ENCODE measurements around the gene CXCL5. TPM values are rescaled to one million over a fixed set of nuclear protein-coding genes. Genes with fewer than 3 reads are reported as not detected.

Gene CXCL5
- total and polyA plus RNA-seq, 2 experiments from 2014 or later = 7.5 to 7.6 TPM

DNA sequence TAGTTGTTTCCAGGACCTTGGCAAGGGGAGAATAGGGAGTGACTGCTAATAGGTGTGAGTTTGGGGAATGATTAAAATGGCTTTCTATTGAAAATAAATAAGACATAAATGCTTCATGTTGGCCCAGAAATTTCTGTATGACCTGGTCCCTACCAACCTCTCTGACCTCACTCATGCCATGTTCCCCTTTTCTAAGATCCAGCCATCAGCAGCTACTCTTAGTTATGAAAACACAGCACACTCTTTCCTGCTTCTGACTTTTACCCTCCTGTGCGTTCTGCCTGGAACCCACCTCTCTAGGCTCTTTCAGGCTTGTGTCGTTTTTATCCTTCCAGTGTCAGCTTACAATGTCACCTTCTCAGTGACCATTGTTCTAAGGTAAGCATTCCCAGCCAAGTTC lies 14.8 kb upstream of the CXCL5 start (continued):
- TF ChIP-seq, protein P1, sequence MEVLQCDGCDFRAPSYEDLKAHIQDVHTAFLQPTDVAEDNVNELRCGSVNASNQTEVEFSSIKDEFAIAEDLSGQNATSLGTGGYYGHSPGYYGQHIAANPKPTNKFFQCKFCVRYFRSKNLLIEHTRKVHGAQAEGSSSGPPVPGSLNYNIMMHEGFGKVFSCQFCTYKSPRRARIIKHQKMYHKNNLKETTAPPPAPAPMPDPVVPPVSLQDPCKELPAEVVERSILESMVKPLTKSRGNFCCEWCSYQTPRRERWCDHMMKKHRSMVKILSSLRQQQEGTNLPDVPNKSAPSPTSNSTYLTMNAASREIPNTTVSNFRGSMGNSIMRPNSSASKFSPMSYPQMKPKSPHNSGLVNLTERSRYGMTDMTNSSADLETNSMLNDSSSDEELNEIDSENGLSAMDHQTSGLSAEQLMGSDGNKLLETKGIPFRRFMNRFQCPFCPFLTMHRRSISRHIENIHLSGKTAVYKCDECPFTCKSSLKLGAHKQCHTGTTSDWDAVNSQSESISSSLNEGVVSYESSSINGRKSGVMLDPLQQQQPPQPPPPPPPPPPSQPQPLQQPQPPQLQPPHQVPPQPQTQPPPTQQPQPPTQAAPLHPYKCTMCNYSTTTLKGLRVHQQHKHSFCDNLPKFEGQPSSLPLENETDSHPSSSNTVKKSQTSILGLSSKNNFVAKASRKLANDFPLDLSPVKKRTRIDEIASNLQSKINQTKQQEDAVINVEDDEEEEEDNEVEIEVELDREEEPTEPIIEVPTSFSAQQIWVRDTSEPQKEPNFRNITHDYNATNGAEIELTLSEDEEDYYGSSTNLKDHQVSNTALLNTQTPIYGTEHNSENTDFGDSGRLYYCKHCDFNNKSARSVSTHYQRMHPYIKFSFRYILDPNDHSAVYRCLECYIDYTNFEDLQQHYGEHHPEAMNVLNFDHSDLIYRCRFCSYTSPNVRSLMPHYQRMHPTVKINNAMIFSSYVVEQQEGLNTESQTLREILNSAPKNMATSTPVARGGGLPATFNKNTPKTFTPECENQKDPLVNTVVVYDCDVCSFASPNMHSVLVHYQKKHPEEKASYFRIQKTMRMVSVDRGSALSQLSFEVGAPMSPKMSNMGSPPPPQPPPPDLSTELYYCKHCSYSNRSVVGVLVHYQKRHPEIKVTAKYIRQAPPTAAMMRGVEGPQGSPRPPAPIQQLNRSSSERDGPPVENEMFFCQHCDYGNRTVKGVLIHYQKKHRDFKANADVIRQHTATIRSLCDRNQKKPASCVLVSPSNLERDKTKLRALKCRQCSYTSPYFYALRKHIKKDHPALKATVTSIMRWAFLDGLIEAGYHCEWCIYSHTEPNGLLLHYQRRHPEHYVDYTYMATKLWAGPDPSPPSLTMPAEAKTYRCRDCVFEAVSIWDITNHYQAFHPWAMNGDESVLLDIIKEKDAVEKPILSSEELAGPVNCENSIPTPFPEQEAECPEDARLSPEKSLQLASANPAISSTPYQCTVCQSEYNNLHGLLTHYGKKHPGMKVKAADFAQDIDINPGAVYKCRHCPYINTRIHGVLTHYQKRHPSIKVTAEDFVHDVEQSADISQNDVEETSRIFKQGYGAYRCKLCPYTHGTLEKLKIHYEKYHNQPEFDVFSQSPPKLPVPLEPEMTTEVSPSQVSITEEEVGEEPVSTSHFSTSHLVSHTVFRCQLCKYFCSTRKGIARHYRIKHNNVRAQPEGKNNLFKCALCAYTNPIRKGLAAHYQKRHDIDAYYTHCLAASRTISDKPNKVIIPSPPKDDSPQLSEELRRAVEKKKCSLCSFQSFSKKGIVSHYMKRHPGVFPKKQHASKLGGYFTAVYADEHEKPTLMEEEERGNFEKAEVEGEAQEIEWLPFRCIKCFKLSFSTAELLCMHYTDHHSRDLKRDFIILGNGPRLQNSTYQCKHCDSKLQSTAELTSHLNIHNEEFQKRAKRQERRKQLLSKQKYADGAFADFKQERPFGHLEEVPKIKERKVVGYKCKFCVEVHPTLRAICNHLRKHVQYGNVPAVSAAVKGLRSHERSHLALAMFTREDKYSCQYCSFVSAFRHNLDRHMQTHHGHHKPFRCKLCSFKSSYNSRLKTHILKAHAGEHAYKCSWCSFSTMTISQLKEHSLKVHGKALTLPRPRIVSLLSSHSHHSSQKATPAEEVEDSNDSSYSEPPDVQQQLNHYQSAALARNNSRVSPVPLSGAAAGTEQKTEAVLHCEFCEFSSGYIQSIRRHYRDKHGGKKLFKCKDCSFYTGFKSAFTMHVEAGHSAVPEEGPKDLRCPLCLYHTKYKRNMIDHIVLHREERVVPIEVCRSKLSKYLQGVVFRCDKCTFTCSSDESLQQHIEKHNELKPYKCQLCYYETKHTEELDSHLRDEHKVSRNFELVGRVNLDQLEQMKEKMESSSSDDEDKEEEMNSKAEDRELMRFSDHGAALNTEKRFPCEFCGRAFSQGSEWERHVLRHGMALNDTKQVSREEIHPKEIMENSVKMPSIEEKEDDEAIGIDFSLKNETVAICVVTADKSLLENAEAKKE (CRISPR knock-in tag; IDR thresholded peaks at IDR 0.05) = no peak
- TF ChIP-seq CREB1 (CRISPR knock-in tag; IDR thresholded peaks at IDR 0.05; ENCODE audit: low read depth) (no peak), EZH2 (IDR thresholded peaks at IDR 0.05; ENCODE audit: low read depth, unreplicated experiment) (no peak), ZNF331 (CRISPR knock-in tag; IDR thresholded peaks at IDR 0.05; ENCODE audit: low read depth) (no peak)

DNA sequence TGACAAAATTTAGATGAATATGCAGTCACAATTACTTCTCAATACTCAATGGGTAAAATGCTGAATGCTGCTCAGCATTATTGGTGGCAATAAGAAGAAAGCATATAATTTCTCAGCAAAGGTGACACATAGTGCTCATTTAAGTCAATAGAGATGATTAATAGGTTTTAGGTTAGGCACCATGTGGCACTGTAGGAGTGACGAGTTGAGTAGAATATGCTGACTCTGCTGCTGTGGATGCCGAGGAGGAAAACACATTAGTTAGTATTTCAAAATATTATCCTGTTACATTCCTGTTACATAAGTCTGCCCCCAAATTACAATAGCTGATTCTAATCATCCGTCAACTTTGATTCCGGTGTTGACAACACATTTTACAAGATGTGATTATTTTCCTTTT lies 13.7 kb upstream of the CXCL5 start:
- ATAC-seq = no peak
- Mint-ChIP-seq H3K27ac (no peak overlapping the region), H3K9me3 (0 out of 3 replicates have a peak, but pooled peaks cover 5% of the 10 kb centered on the region), H3K4me3 (no peak overlapping the region), H3K36me3 (ENCODE audit: low read depth) (peaks cover 7% of the 10 kb centered on the region), H3K4me1 (peaks cover 15% of the 10 kb centered on the region; the same call in 2 of the 3 replicates), H3K27me3 (ENCODE audit: insufficient read depth, low read depth, poor library complexity) (no peaks in the 10 kb centered on the region)
- Histone ChIP-seq H3K4me2 (no peak overlapping the region), H3K9me2 (ENCODE audit: insufficient read depth) (peaks cover 15% of the 10 kb centered on the region; the same call in 1 of the 2 replicates), H3F3A (replicated peaks; ENCODE audit: low read depth) (no peaks in the 10 kb centered on the region; the same call in 1 of the 2 replicates), H2AFZ (no peak overlapping the region), H4K20me1 (replicated peaks; ENCODE audit: insufficient read depth) (no peaks in the 10 kb centered on the region), H3K79me2 (replicated peaks; ENCODE audit: insufficient read depth) (no peaks in the 10 kb centered on the region), H3K36me3 (ENCODE audit: insufficient read depth) (no peaks in the 10 kb centered on the region; the same call in 1 of the 2 replicates), H3K4me3 (no peak overlapping the region), H3K27me3 (ENCODE audit: insufficient read depth) (no peaks in the 10 kb centered on the region), H3K4me1 (ENCODE audit: insufficient read depth) (peaks cover 15% of the 10 kb centered on the region), H3K27ac (ENCODE audit: low read depth) (no peak overlapping the region)
- DNase-seq (ENCODE audit: low spot score) = no peak
- TF ChIP-seq JUNB (IDR thresholded peaks at IDR 0.05; ENCODE audit: unreplicated experiment) (no peak), STAT1 (IDR thresholded peaks at IDR 0.05; ENCODE audit: unreplicated experiment) (no peak), ZNF114 (CRISPR knock-in tag; IDR thresholded peaks at IDR 0.05) (no peak), CREB1 (CRISPR knock-in tag; IDR thresholded peaks at IDR 0.05; ENCODE audit: low read depth) (no peak), EZH2phosphoT487 (IDR thresholded peaks at IDR 0.05; ENCODE audit: unreplicated experiment) (no peak), POLR2AphosphoS5 (IDR thresholded peaks at IDR 0.05; ENCODE audit: low read depth) (no peak), NANOG (IDR thresholded peaks at IDR 0.05; ENCODE audit: borderline replicate concordance) (no peak)
- TF ChIP-seq, protein P1 (CRISPR knock-in tag; IDR thresholded peaks at IDR 0.05) = no peak
